SU-DHL-6 (cell line): Measurements from ENCODE around the gene RAE1.

Source experiments
- H2AFZ ChIP-seq: fragments of 200-600 bp; sonication (generic); 2 replicates; pipeline ENCODE4 v1.6.1; 2014; ENCODE audit warnings: low read depth, mild to moderate bottlenecking, moderate library complexity, mixed read lengths, antibody characterized with exemption, low read length; ENCODE audit not compliant: severe bottlenecking
- H3F3A ChIP-seq: fragments of 200-600 bp; shearing (Covaris generic); 2 replicates; pipeline ENCODE4 v1.6.0; 2016; ENCODE audit warnings: antibody characterized with exemption, mild to moderate bottlenecking; ENCODE audit not compliant: insufficient read depth
- H3K27ac ChIP-seq: fragments of 200-600 bp; sonication (generic); 2 replicates; pipeline ENCODE4 v1.5.1; 2016; ENCODE audit warnings: low read depth, mild to moderate bottlenecking, low read length, moderate library complexity, mixed read lengths
- H3K27me3 ChIP-seq: fragments of 200-600 bp; sonication (generic), shearing (Covaris generic); 2 replicates; pipeline ENCODE4 v1.6.0; 2014; ENCODE audit warnings: mild to moderate bottlenecking, low read length
- H3K36me3 ChIP-seq: fragments of 200-600 bp; sonication (generic); 2 replicates; pipeline ENCODE4 v1.6.1; 2014; ENCODE audit warnings: mild to moderate bottlenecking, low read length, mixed read lengths
- H3K4me2 ChIP-seq: fragments of 300-600, 200-600 bp; shearing (Covaris generic), sonication (generic); 2 replicates; pipeline ENCODE4 v1.6.0; 2014; ENCODE audit warnings: low read length, low read depth, mild to moderate bottlenecking; ENCODE audit not compliant: poor library complexity, severe bottlenecking
- H3K4me3 ChIP-seq: fragments of 200-600 bp; sonication (generic); 2 replicates; pipeline ENCODE4 v1.5.1; 2014; ENCODE audit warnings: antibody characterized with exemption, low read length, mild to moderate bottlenecking, mixed read lengths; ENCODE audit not compliant: insufficient read depth, poor library complexity, severe bottlenecking
- H3K79me2 ChIP-seq: fragments of 200-600 bp; sonication (generic); 2 replicates; pipeline ENCODE4 v1.6.1; 2014; ENCODE audit warnings: mild to moderate bottlenecking, low read length, moderate library complexity; ENCODE audit not compliant: insufficient read depth
- H3K9ac ChIP-seq: fragments of 200-600 bp; sonication (generic); 2 replicates; pipeline ENCODE4 v1.7.0; 2014; ENCODE audit warnings: mild to moderate bottlenecking, low read length
- H3K9me2 ChIP-seq: fragments of 200-600 bp; sonication (generic); replicated peaks from 2 replicates; pipeline ENCODE4 v1.6.1; 2014; ENCODE audit warnings: low read length; ENCODE audit not compliant: insufficient read depth
- H3K9me3 ChIP-seq: fragments of 200-600 bp; sonication (generic); 2 replicates; pipeline ENCODE4 v1.6.1; 2014; ENCODE audit warnings: low read length, mixed read lengths; ENCODE audit not compliant: insufficient read depth
- H4K20me1 ChIP-seq: fragments of 200-600 bp; sonication (generic); 2 replicates; pipeline ENCODE4 v1.6.1; 2014; ENCODE audit warnings: low read depth, mild to moderate bottlenecking, antibody characterized with exemption, low read length, moderate library complexity, mixed read lengths
- CTCF ChIP-seq: fragments of 200-600 bp; sonication (generic); IDR thresholded peaks from one replicate; pipeline ENCODE4 v1.5.1; 2017; ENCODE audit warnings: antibody characterized with exemption, mild to moderate bottlenecking, low read length, moderate library complexity; ENCODE audit not compliant: insufficient read depth, poor library complexity, severe bottlenecking
- EZH2phosphoT487 ChIP-seq: fragments of 200-600 bp; sonication (generic), shearing (Covaris generic); conservative IDR thresholded peaks from 2 replicates; pipeline ENCODE4 v1.6.1; 2018; ENCODE audit warnings: mild to moderate bottlenecking, antibody characterized with exemption, low read length, moderate library complexity, mixed read lengths

RAE1 gene

DNA sequence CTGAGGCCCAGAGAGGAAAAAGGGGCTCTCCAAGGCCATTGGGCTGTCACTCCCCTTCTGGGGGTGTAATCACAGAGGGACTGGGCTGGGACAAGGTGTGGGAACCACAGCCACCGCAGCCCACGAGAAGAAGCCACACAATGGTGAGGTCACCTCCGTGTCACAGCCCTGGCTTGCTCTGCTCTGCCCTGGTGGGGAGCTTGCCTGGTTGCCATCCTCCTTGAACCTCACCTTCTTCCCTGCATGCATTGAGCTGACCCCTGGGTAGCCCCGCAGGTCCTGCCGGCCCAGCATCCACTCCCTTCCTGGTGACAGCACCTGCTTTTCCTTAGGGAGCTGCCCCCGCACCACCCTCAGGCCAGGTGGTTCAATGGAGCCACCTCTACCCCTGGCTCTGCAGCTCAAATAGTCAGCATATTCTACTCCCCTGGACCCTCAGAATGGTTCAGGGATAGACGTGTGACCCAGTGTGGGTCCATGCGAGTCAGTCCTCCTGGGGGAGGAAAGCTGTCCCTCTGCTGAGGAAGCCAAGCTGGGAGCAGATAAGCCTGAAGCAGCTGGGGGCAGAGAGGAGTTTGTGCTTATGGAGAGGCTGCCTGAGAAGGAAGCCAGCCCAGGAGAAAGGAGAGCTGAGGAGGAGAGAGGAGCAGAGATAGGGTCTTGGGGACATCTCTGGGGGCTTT lies 61.4 kb downstream of the RAE1 start:
- Histone ChIP-seq H3K27me3 (no peaks in the 10 kb centered on the region), H3K4me3 (no peak overlapping the region), H3K4me2 (no peak overlapping the region), H3K9me3 (no peaks in the 10 kb centered on the region), H2AFZ (no peak overlapping the region), H3K79me2 (no peaks in the 10 kb centered on the region), H3F3A (peaks cover 19% of the 10 kb centered on the region), H3K36me3 (peaks cover 5% of the 10 kb centered on the region; the same call in 1 of the 2 replicates), H3K27ac (no peak overlapping the region), H4K20me1 (peaks cover 4% of the 10 kb centered on the region; the same call in 1 of the 2 replicates), H3K9me2 (no peaks in the 10 kb centered on the region), H3K9ac (no peak overlapping the region)
- TF ChIP-seq EZH2phosphoT487 (no peak), CTCF (no peak)

GRCh38 chr20:57413986-57414385 lies 62.9 kb downstream of the RAE1 start:
- no peaks in the 10 kb centered on the region for H3K27me3 ChIP-seq
- H4K20me1 ChIP-seq, result no peaks in the 10 kb centered on the region; the same call in 1 of the 2 replicates
- no peaks in the 10 kb centered on the region for H3K36me3 ChIP-seq
- no peak overlapping the region for H3K4me3 ChIP-seq
- TF ChIP-seq CTCF, result no peak
- TF ChIP-seq EZH2phosphoT487, result no peak
- H3K4me2 ChIP-seq, result no peak overlapping the region
- no peak overlapping the region for H3K27ac ChIP-seq
- no peaks in the 10 kb centered on the region for H3K79me2 ChIP-seq
- H3K9me3 ChIP-seq, result no peaks in the 10 kb centered on the region
- H3F3A ChIP-seq, result peaks cover 4% of the 10 kb centered on the region; the same call in 1 of the 2 replicates
- H3K9me2 ChIP-seq, result no peaks in the 10 kb centered on the region
- no peak overlapping the region for H2AFZ ChIP-seq
- no peak overlapping the region for H3K9ac ChIP-seq

DNA sequence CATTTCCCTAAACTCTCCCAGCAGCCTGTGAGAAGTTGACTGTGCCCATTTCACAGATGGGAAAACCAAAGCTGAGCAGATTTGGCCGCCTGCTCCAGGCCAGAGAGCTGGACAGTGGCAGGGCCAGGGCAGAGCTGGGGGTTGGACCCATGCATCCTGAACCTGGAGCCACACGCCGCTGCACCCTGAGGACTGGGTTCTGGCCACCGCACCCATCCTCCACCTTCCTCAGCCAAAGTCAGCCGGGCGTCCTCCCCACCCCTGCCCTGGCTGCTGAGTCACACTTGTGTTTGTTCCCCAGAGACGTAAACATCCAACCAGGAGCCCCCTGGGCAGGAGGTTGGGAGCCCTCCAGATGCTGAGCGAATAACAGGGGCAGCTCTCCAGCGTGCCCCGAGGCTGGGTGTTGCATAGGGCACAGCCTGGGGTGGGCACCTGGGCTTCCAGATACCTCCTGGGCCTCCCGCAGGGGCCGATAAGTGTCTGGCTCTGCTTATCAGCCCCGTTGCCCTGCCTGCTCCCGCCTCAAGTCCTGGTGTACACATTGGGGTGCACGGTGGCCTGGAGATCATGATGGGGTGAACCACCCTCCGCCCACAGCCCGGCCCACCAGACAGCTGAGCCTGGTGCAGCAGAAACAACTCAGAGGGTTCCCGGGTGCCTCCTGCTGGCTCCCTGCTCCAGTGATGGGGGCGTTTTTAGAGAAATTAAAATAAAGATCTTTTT lies 64.0 kb downstream of the RAE1 start:
- no peak overlapping the region for H3K4me2 ChIP-seq
- H3K36me3 ChIP-seq, result no peaks in the 10 kb centered on the region
- no peaks in the 10 kb centered on the region for H3K27me3 ChIP-seq
- H3K27ac ChIP-seq, result no peak overlapping the region
- H3K9me3 ChIP-seq, result no peaks in the 10 kb centered on the region
- H3K9me2 ChIP-seq, result no peaks in the 10 kb centered on the region
- TF ChIP-seq EZH2phosphoT487 (no peak), CTCF (no peak)
- H3F3A ChIP-seq, result no peaks in the 10 kb centered on the region
- H2AFZ ChIP-seq, result no peak overlapping the region
- no peak overlapping the region for H3K9ac ChIP-seq
- no peaks in the 10 kb centered on the region for H3K79me2 ChIP-seq
- no peaks in the 10 kb centered on the region; the same call in 1 of the 2 replicates for H4K20me1 ChIP-seq
- no peak overlapping the region for H3K4me3 ChIP-seq
